Subcutaneous adipose tissue (tissue), 4 donors: ENCODE results near the gene KRT3. TPM values are rescaled to one million over a fixed set of nuclear protein-coding genes. Genes with fewer than 3 reads are reported as not detected.

Source experiments
- CTCF ChIP-seq: fragments of 450-650 bp; IDR thresholded peaks from one replicate; pipeline ENCODE4 v1.5.1; 2016; ENCODE audit warnings: low read depth, mild to moderate bottlenecking, control low read depth, antibody characterized with exemption, moderate library complexity
- total RNA-seq, 4 donors: library from RNA; depleted of rRNA; stranded (reverse); fragments of >200 nt; gene quantifications; one replicate each; pipeline ENCODE4 v1.1.0, GENCODE V29; 2016

The KRT3 gene
- total RNA-seq, 4 donors from 2014 or later, result not detected

- no peak for TF ChIP-seq CTCF
Measured at GRCh38 chr12:52815676-52816588, 20.0 kb upstream of the KRT3 start.

DNA sequence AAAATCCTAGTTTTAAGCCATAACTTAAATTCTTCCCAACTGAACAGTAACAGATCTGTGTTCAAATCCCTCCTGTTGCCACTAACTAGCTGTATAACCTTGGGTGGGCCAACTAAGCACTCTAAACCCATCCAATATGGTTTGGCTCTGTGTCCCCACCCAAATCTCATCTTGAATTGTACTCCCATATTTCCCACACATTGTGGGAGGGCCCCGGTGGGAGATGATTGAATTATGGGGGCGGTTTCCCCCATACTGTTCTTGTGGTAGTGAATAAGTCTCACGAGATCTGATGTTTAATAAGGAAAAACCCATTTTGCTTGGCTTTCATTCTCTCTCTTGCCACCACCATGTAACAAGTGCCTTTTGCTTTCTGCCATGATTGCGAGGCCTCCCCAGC lies 19.2 kb upstream of the KRT3 start:
- TF ChIP-seq CTCF, result no peak

DNA sequence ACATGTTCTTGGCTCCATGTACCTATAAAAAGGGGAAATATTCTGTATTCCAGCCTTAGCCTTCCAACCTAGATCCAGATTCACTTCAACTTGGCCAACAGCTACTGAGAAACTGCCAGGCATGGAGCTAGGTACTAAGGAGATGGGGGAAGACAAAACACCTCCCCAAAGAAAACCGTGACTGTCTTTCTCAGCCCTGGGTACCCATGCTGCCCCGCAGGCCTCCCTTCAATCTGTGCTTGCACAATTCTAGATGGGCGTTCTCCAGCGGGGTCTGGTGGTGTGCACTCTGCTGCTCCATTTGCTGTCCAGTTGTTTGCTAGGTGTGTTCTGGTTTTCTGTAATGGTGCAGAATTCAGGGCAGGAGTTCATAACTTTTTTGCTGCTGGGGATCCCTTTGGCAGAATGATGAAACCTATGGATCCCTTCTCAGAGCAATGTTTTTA lies 18.8 kb upstream of the KRT3 start:
- TF ChIP-seq CTCF, result no peak

- no peak for TF ChIP-seq CTCF
Measured at GRCh38 chr12:52813885-52814709, 18.2 kb upstream of the KRT3 start, which contains the start of gene KRT4. Gene KRT4 (minus strand): TSS chr12:52814116. CDS start chr12:52814058, 58 bp downstream.

- no peak for TF ChIP-seq CTCF
Measured at GRCh38 chr12:52813203-52813819, 17.4 kb upstream of the KRT3 start.

DNA sequence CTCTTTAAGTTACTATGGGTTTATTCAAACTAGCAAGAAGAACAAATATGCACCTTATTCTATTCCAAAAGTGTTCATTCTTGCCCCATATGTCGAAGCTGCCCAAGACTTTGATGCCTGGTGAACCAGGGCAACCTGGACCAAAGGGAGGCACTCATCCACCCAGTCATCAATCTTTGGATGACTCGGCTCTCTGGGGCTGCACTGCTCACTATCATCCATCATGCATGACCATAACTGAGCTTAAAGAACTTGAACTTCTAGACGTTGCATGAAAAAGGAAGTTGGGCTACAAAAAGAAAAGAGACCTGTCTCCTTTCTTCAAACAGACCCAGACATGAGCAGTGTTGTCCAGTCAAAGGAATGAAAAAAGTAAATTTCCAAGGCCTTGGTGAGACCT lies 16.8 kb upstream of the KRT3 start:
- TF ChIP-seq CTCF, result no peak

DNA sequence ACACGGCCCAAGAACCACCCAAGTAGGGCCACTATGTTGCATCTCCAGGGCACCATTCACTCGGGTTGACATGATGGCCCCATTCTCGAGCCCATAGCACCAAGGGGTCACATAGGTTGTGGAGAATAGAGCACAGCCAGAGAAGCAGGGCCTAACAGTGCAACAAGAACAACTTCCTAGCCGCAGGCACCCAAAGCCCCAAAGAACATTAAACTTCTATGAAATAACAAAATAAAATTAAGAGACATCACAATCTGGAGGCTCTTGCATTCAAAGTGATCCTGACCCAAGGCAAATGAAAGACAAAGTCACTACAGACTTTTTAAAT lies 16.1 kb upstream of the KRT3 start:
- TF ChIP-seq CTCF, result no peak
